Peyer's patch (tissue), 4 donors: ENCODE results near the gene HIVEP2.

Experiments used
- POLR2A ChIP-seq, 2 donors: fragments of 450-650 bp; IDR thresholded peaks; one replicate each; pipeline ENCODE4 v1.5.1; 2017; ENCODE audit warnings: antibody characterized with exemption in 2 of 2, mild to moderate bottlenecking in 2 of 2, moderate library complexity in 2 of 2
- TF ChIP-seq, protein P1 (sequence below), 6 experiments: fragments of 450-650 bp in 4 of 6; fragments of 200-600 bp in 2 of 6; sonication (generic) in 1 of 6; IDR thresholded peaks; one replicate each; pipeline ENCODE4 v1.5.1; 2017 to 2019; ENCODE audit warnings: antibody characterized with exemption in 6 of 6, mild to moderate bottlenecking in 3 of 6, moderate library complexity in 1 of 6

DNA sequence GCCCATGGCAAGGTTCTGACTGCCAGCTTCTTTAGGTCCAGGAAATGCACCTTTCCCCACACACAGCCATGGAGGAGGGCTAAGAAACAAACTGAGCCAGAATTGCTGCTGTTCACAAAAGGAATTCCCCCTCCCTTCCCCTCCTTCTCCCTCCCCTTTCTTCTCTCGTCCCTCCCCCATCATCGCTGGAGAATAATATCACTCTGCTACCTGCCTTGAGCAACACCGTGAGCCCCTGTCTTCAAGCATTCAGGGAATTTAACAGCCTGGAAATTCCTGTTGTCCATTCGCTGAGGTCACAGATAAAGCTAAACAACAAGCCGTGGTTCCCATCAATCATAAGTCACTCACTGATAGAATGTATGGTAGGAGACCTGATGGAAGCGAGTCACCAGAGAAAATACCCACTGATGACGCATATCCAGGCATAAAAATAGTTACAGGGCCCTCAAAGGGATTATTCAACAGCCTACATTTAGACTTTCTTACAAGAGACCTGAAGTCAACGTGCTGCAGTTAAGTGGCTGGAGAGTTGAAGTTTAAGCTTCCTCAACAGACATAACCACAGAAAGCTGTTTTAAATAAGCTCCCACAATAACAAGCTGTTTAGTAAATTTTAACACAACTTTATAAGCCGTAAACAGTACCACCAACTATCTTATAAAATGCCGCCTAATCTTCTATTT lies 59.7 kb downstream of the HIVEP2 start:
- TF ChIP-seq, protein P1, sequence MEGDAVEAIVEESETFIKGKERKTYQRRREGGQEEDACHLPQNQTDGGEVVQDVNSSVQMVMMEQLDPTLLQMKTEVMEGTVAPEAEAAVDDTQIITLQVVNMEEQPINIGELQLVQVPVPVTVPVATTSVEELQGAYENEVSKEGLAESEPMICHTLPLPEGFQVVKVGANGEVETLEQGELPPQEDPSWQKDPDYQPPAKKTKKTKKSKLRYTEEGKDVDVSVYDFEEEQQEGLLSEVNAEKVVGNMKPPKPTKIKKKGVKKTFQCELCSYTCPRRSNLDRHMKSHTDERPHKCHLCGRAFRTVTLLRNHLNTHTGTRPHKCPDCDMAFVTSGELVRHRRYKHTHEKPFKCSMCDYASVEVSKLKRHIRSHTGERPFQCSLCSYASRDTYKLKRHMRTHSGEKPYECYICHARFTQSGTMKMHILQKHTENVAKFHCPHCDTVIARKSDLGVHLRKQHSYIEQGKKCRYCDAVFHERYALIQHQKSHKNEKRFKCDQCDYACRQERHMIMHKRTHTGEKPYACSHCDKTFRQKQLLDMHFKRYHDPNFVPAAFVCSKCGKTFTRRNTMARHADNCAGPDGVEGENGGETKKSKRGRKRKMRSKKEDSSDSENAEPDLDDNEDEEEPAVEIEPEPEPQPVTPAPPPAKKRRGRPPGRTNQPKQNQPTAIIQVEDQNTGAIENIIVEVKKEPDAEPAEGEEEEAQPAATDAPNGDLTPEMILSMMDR (IDR thresholded peaks at IDR 0.05), result no peak
- TF ChIP-seq POLR2A (IDR thresholded peaks at IDR 0.05), result no peak
